IMR-90 (cell line): ENCODE measurements around the gene SRXN1.

ENCODE experiments used
- CTCF ChIP-seq: conservative IDR thresholded peaks from 2 replicates; pipeline ENCODE4 v1.5.1; 2012; ENCODE audit warnings: mild to moderate bottlenecking, low read depth, low read length, improper control_type of control experiment
- MXI1 ChIP-seq: IDR thresholded peaks from 2 replicates; pipeline ENCODE4 v1.6.1; 2012; ENCODE audit warnings: low read depth, mild to moderate bottlenecking, low read length, moderate library complexity, borderline replicate concordance
- POLR2A ChIP-seq: IDR thresholded peaks from 2 replicates; pipeline ENCODE4 v1.6.1; 2012; ENCODE audit warnings: mild to moderate bottlenecking, low read depth, low read length
- RFX5 ChIP-seq: IDR thresholded peaks from 2 replicates; pipeline ENCODE4 v1.8.0; 2012; ENCODE audit warnings: low read depth, mild to moderate bottlenecking, low read length, moderate library complexity
- USF2 ChIP-seq: fragments of 150-350 bp; IDR thresholded peaks from 2 replicates; pipeline ENCODE4 v1.6.1; 2017; ENCODE audit warnings: mild to moderate bottlenecking, antibody characterized with exemption, low read length, low read depth

- TF ChIP-seq CTCF (no peak), POLR2A (no peak), MXI1 (no peak), USF2 (no peak), RFX5 (no peak)
These were observed 10.4 kb downstream of the SRXN1 start for GRCh38 chr20:642398-643174.
